NCI-H2171 treated with DMSO at 0.1 percent for 48 hours (cell line): ENCODE data around the gene TFEB.

Experiments
- DNase-seq: peaks from one replicate; lab custom pipeline; 2025; lab: John Stamatoyannopoulos, UW

Gene TFEB

DNA sequence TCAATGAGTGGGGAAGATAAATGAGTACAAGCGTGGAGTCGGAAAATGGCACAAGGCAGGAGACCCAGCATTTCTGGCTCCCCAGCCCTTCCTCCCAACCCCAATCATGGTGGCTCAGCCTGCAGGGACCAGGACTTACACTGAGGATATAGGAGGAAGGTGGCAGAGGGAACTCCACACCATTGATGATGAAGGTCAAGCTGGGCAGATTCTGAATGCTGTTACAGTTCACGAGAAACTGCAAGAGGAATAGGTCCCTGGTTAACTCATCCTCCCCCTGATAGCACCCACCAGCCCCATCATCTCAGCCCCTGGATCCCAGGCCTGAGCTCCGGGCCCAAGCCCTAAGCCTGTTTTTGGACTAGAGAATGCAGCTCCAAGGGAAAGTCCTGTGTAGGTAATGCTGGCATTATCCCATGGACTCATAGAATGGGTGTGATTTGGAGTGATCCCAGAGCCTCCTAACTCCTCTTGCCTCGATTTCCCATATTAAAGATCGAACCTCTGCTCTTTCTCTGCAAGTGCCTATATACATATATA, 2.3 kb upstream of the TFEB start:
- no peak for DNase-seq

- DNase-seq: no peak
These were observed 1.6 kb upstream of the TFEB start for GRCh38 chr6:41736800-41737555.

GRCh38 chr6:41736186-41736733, 852 bp upstream of the TFEB start:
- DNase-seq: no peak

DNA sequence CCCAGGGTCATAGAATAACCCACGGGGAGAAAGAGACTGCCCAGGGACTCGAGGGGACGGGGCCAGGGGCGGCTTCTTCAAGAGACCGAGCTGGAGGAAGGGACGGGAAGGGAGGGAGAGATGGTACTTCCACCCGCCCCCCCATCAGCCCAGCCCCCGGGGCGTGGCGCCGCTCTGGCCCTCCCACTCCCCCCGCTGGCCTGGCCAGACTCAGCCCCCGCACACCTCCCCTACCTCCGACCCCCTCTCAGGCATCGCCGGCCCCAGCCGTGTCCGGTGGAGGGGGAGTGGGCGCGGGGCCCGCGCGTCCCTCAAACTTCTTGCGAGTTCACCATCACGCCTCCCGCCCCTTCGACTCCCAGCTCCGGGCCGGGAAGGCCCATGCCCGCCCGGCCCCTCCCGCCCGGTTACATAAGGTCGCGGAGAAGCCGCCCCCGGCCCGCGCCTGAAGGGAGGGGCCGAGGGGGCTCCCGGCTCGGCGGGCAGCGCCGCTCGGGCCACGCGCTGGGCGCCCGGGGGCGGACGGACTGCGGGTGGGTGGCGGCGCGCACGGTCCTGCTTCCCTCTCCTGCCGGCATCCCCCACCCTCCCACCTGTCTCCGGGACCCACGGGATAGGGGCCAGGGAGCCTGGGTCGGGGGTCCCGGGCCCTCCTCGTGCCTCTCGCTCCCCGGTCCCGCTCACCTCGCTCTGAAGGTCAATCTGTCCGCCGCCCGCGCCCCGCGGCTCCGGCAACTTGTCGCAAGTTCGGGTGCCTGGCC, 562 bp downstream of the TFEB start:
- DNase-seq: peak; percentile 41

DNA sequence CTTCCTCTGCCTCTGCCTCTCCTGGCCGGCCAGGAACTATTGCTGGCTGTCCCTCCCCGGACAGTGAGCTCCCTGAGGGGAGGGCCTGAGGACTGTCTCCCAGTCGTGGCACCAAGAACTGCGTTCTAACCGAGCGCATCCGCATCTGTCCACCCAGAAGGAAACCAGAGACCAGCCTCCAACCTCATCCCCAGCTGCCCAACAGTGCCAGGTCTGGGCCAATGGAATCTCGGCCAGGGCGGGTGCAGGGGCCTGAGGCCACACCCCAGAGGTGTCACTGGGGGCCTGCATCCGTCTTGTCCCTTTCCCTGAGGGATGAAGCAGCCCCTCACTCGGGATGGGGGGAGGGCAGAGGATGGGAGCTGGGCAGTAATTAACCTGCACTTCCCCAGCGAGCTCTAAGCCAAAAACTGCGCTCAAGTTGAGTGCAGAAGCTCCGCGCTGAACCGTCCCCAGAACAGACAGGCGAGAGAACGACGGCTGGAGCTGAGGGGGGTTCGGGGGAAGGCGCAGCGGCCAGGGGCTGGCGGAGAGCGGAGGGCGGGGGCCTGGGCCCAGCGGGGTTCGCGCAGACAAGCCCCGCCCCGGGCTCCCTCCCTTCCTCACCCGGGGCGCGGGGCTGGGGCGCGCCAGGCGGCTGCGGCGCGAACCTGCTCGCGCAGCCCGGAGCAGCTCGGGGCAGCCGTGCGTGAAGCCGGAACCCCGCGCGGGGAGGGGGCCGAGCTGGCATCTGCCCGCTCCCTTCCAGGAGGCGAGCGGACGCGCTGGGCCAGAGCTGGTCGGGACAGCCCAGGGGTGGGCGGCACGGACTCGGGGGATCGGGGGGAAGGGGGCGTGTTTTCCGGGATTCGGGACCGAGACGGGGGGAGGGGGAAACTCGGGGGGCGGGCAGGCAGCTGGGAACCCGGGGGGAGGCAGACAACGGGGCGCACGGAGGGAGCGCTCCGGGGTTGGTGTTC, 1.4 kb downstream of the TFEB start:
- peak; percentile 74 for DNase-seq

GRCh38 chr6:41733360-41733706, 2.1 kb downstream of the TFEB start:
- no peak for DNase-seq

DNA sequence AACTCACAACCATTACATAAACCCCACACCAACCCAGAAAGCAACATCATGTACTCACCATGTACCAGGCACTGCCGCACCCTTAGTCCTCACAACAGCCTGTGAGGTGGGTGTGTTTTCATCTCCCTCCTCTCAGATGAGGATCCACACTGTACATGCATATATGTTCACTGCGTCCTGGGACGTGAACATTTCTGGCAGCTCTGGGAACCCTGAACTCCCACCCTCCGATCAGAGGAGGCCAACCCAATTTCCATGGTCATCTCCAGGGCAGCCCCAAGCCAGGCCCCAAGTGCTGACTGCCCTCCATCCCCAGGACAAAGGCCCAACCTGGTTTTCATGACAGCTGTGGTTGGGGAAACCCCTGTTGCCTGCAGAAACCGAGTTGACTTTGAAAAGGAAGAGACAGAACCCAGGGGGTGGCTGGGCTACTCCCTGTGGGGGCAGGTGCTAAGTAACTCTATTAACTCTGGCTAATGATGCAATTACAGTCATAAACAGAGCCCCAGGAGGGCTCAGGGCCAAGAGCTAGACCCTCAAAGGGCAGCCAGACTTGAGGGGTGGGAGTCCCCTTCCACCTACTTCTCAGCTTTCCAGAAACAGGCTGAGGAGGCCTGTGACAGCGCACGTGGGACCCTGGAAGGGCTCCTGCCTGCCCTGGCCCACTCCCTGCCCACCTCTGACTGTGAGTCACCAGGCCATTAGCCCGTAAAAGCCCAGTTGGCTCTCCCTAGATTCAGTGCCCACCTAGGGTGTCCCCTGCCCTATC, 2.6 kb downstream of the TFEB start:
- no peak for DNase-seq

GRCh38 chr6:41732149-41732548, 3.3 kb downstream of the TFEB start:
- DNase-seq: no peak

DNA sequence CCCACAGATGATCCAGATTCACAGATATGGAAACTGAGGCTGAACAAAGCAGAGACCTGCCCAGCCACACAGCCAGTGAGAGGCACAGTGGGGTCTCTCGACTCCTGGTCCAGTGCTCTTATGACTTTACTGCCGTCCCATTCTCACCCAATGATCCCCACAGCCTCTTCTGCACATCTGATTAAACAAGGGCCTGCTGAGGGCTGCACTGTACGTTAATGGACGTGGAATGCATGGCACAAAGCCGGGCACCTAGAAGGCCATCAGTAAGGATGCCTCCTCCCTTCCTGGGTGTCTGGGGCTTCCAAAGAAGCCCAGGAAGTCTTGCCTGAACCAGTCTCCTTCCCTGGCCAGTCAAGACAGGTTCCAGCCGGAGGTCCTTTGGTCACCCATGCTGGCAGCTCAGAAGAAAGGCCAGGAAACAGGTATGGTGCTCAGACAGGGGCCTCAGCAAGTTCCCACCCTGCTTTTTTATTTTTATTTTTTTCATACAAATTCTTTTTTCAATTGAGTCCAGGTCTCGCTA, 3.8 kb downstream of the TFEB start:
- no peak for DNase-seq

DNA sequence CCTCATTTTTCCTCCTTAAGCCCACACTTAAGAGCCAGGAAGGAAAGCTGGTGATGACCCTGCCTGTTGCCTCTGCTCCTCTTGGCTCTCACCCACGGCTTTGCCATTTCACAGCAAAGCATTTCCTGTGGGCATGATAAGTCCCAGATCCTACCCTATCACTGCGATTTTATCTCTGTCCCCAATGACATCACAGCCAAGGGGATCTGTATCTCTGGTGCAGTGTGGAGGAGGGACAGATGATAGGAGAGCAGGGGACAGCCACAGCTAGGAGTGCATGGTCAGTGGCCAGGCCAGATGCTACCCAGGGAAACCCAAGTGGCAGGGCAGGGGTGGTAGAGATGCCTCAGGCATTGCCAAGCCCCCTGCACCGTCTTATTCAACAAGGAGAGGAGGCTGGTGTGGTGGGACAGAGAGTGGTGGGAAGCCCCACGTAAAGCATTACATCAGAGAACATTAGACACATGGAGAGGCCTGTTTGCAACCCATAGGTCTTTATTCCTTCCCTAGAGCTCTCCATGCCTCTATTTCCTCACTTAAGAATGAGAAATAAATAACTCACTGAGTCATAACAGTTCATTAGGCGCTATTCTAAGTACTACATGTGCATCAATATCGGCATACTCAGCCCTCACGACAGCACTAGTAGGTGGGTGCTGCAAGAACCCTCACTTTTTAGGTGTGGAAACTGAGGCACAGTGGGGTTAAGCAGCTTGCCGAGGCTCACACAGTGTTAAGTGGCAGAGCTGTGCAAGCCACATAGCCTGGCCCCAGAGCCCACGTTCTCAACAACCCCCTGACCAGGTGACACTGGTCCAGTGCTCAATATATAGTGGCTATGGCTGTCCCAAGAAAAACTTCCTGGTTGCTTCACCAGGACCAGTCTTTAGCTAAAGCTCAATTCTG, 4.6 kb downstream of the TFEB start:
- no peak for DNase-seq

DNA sequence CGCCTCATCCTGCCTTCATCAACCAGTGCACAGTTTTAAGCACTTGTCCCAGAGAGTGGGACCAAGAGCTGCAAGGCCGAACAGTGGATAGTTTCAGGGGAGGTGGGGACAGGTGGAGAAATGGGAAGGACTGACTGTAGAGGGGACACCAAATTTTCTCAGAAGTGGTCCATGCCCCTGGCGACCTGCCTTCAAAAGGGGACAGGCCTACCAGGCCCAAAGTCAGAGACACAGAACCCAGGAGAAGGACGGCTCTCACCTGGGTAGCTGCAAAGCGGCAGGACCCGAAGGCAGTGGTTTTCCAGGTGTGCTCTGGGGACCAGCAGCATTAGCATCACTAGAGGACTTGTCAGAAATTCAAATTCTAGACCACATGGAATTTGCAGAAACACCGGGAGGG, 5.8 kb downstream of the TFEB start:
- DNase-seq: no peak

GRCh38 chr6:41728954-41729353, 6.5 kb downstream of the TFEB start:
- DNase-seq: no peak

DNA sequence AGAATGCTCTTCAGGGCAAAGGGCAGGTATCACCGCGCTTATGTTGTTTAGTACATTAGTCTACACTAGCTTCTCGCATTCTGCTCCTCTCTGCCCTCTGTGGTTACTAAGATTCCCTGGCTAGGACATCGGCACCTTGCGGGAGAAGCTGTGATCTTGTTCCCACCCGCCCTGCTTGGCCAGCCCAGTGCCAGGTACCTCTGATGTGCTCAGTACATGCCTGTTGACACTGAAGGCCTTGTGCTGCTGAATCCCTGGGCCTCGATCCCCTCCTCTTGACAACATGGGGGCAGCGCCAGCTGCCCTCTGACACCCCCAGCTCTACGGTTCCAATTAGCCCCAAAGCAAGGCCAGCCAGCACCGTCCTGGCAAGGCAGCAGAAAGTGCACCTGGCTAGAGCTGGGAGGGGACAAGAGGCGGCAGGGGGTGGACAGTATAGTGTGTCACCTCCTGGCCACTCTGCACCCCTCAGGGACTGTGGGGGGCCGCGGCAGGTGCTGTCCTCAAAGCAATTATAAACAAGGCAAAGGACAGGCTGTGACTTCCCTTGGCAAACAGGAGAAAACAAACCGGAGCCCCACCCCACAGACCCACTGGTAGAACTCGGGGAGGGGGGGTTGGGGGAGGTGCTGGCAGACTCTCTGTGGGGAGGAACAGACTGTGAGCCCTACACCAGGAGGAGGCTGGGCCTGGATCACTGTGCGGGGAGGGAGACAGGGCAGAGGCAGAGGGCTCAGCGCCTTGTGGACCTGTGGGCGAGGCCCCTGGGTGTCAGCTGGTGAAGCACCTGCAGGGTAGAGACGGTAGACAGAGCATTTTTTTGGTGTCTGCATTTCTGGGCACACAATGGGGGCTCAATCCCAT, 7.1 kb downstream of the TFEB start:
- peak; percentile 26 for DNase-seq

GRCh38 chr6:41727705-41728072, 7.7 kb downstream of the TFEB start:
- DNase-seq: no peak

DNA sequence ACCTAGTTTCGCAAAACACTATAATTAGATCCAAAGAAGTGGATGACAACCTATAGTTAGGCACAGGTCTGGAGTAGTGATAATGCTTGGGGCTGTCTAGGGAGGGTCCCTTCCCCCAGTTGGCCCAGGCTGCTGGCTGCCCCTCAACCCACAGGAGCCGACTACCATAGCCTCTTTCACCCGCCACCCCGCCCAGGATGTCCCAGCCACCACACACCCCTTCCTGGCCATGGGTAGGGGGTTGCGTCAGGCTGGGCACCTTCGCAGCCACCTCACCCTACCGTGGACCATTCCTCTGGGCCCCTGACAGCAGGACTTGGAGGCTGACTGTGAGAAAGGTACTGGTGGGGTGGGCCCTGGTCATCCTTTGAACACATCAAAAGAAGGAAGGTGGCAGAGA, 8.5 kb downstream of the TFEB start:
- DNase-seq: no peak

GRCh38 chr6:41724586-41725501, 10.6 kb downstream of the TFEB start:
- DNase-seq: no peak

- DNase-seq: no peak
These were observed 11.2 kb downstream of the TFEB start for GRCh38 chr6:41724228-41724580.
